Thoracic aorta (tissue), 2 donors: Measurements from ENCODE around the gene NPAS3. TPM values are rescaled to one million over a fixed set of nuclear protein-coding genes. Genes with fewer than 3 reads are reported as not detected.

Source experiments
- ATAC-seq: fragments of 150-250 bp; one replicate; pipeline ENCODE4 v1.8.0; 2017; ENCODE audit warnings: low read depth; ENCODE audit not compliant: insufficient number of reproducible peaks, low FRiP score
- DNase-seq: peaks from one replicate; pipeline ENCODE4 v3.0.0-alpha.2; 2020; ENCODE audit warnings: low spot score
- H3K27ac ChIP-seq, 2 donors: fragments of 200-600 bp; sonication (generic); 1 replicate in 1 of 2; 2 replicates in 1 of 2; pipeline ENCODE4 v1.5.1; 2016; ENCODE audit warnings: mild to moderate bottlenecking in 2 of 2, moderate library complexity in 2 of 2
- H3K27me3 ChIP-seq: fragments of 200-600 bp; sonication (generic); replicated peaks from 2 replicates; pipeline ENCODE4 v1.6.0; 2016; ENCODE audit warnings: mild to moderate bottlenecking; ENCODE audit not compliant: insufficient read depth
- H3K36me3 ChIP-seq: fragments of 200-600 bp; sonication (generic); one replicate; pipeline ENCODE4 v1.5.1; 2016
- H3K4me1 ChIP-seq, 2 donors: fragments of 200-600 bp; sonication (generic); 1 replicate in 1 of 2; 2 replicates in 1 of 2; pipeline versions ENCODE4 v1.5.1 to v1.6.0; 2016; ENCODE audit warnings: low read depth in 2 of 2, mild to moderate bottlenecking in 1 of 2; ENCODE audit not compliant: control insufficient read depth in 1 of 2
- H3K4me3 ChIP-seq: fragments of 200-600 bp; sonication (generic); 2 replicates; pipeline ENCODE4 v1.5.1; 2016; ENCODE audit warnings: mild to moderate bottlenecking
- H3K9me3 ChIP-seq: fragments of 200-600 bp; sonication (generic); 2 replicates; pipeline ENCODE4 v1.5.1; 2016
- CTCF ChIP-seq: fragments of 200-600 bp; sonication (generic); IDR thresholded peaks from one replicate; pipeline ENCODE4 v1.5.1; 2019; ENCODE audit warnings: antibody characterized with exemption
- total RNA-seq, 2 donors: library from RNA; depleted of rRNA; stranded (reverse); fragments of >200 nt; gene quantifications; one replicate each; pipeline versions ENCODE4 v1.1.0 to v1.2.3, GENCODE V29; 2016

Gene NPAS3
- total RNA-seq, 2 donors from 2014 or later = 1.1 TPM; not detected in 1

DNA sequence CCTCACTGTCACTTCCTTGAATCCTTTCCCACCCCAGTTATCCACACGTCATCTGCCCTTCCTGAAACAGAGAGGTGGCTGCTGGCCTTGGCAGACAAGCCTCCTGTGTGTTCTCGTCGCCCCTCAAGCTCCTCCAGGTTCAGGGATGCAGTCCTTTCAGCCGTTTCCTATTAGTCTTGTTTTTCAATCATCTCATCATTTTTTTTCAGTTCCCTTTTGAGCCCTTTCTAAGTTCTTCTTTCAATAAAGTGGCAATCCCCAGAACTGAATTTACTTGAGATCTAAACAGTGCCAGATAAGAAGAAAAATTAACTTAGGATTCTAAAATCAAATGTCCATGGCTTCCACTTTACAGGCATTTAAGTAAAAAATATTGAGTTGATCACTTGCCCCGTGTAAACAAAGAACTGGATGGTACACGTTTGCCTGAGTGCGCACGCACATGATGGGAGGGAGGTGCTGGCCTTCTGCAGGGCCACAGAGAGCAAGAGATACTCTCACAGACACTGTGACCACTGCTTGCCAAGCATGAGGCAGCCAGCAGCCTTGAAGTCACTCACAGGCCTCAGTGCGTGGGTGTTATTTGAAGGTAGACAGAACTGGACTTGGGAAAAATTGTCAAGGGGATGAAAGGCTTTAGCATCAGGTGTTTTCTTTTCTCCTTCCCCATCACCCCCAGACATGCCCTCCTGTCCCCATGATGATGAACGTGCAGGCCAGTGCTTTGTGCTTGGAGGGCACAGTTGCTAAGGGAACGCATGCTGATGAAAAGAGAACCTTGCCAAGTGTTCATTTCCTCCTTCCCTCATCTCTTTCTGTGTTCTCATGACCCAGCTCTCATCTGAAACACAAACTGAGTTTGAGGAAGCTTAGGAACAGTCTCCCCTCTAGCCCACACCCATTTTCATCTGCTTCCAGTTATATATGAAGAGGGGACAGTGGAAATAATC, 603.9 kb downstream of the NPAS3 start:
- H3K36me3 ChIP-seq = no peaks in the 10 kb centered on the region

DNA sequence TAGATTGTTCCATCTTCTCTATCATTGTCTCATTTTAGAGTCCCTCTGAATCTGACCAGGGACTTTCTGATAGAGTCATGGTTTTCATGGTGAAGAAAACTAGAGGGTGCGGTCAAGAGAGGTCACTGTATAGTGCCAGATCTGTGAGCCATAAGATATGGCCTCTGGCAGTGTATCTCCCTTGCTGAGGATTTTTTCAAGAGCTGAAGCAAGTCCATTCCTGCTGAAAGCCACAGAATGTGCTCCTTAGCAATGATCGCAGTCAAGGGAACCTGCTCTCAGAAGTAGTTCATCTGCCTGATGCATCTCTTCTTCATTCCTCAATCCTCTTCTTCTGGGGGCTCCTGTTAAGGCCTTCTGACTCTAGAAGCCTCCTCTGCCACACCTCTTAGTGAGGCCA, 607.0 kb downstream of the NPAS3 start:
- Histone ChIP-seq H3K4me3 (no peak overlapping the region), H3K36me3 (no peaks in the 10 kb centered on the region), H3K27ac (no peak overlapping the region), H3K27me3 (no peaks in the 10 kb centered on the region), H3K4me1 (no peaks in the 10 kb centered on the region), H3K9me3 (no peaks in the 10 kb centered on the region)
- DNase-seq (no peak), ATAC-seq (no peak)
- no peak for TF ChIP-seq CTCF

More for the DNA sequence above, 603.9 kb downstream of the NPAS3 start:
- no peaks in the 10 kb centered on the region for H3K9me3 ChIP-seq
- H3K4me3 ChIP-seq = no peak overlapping the region
- TF ChIP-seq CTCF = no peak
- ATAC-seq (no peak), DNase-seq (no peak)
- no peak overlapping the region for H3K27ac ChIP-seq
- H3K4me1 ChIP-seq = no peaks in the 10 kb centered on the region
- H3K27me3 ChIP-seq = no peaks in the 10 kb centered on the region

GRCh38 chr14:33548606-33549005, 609.9 kb downstream of the NPAS3 start:
- Histone ChIP-seq H3K27me3 (no peaks in the 10 kb centered on the region), H3K4me1 (no peaks in the 10 kb centered on the region), H3K27ac (no peak overlapping the region), H3K36me3 (no peaks in the 10 kb centered on the region), H3K9me3 (no peaks in the 10 kb centered on the region), H3K4me3 (no peak overlapping the region)
- DNase-seq (no peak), ATAC-seq (no peak)
- TF ChIP-seq CTCF = no peak

DNA sequence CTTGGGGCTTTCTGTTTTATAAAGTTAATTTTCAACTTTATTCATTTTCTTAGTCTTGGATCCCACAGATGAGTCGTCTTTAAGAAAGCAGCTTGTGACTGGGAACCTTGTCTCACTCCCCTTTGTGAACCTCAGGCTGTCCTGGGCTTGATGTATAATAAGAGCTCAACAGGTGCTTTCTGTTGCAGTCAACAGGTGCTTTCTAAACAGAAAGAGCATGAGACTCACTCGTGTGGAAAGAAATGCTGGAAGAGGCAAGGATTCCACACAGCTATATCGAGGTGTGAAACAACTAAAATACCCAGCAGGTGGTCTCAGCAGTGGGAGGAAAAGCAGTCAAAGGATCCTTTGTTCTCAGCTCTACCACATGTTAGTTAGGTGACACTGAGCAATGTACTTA, 613.3 kb downstream of the NPAS3 start:
- H3K9me3 ChIP-seq = no peaks in the 10 kb centered on the region
- H3K36me3 ChIP-seq = no peaks in the 10 kb centered on the region
- no peak for TF ChIP-seq CTCF
- DNase-seq = no peak
- H3K27me3 ChIP-seq = no peaks in the 10 kb centered on the region
- H3K27ac ChIP-seq = no peak overlapping the region
- no peak overlapping the region for H3K4me3 ChIP-seq
- ATAC-seq = no peak
- H3K4me1 ChIP-seq = no peaks in the 10 kb centered on the region

DNA sequence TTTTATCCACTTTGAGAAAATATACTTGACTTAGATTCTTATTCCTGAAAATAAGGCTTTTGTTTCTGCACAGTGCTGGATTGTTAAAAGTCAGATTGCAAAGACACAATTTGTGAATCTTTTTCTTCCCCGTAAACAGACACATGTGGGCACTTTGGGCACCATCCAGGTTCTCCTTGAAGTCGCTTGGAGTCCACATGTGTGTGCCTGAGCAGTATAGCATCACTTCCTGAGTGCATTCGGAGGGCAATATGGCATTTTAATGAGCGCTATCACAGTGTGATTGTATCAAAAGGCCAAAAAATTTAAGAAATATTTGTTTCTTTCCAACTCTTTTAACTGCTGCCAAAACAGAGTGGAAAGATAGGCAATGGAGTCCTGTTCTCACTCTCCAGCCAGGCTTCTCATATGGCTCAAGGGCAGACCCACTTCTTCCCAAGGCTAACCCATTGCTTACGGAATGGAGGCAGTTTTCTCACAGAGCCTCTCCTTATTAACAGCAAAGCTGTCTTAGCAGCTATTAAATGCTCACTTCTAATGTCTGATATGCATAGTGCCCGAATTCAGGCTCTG, 615.1 kb downstream of the NPAS3 start:
- no peak for ATAC-seq
- TF ChIP-seq CTCF = no peak
- Histone ChIP-seq H3K4me3 (no peak overlapping the region), H3K27me3 (no peaks in the 10 kb centered on the region), H3K9me3 (no peaks in the 10 kb centered on the region), H3K36me3 (no peaks in the 10 kb centered on the region), H3K4me1 (no peaks in the 10 kb centered on the region), H3K27ac (no peak overlapping the region)
- DNase-seq = no peak
